ENCODE data around the gene GCLM.

GRCh38 chr1:93906480-93906879 is 2.8 kb downstream of the GCLM start:
- TF ChIP-seq CTCF (IDR thresholded peaks at IDR 0.05; ENCODE audit: insufficient read depth, low read length, poor library complexity, severe bottlenecking) (no peak), EZH2phosphoT487 (conservative IDR thresholded peaks at IDR 0.05; ENCODE audit: low read length) (no peak)

Data from SU-DHL-6 (cell line).